HL-60 (cell line): ENCODE measurements around the gene ESRRB.

Source experiments
- DNase-seq, 2 experiments: peaks; one replicate each; pipeline ENCODE4 v3.0.0-alpha.2; 2010 to 2020; ENCODE audit warnings: low read depth in 1 of 2, low spot score in 1 of 2
- H3K27ac ChIP-seq: fragments of 250-450 bp; sonication (Bioruptor Pico); replicated peaks from 2 replicates; pipeline ENCODE4 v1.5.1; 2020; ENCODE audit warnings: mild to moderate bottlenecking, moderate library complexity
- H3K27me3 ChIP-seq: fragments of 250-450 bp; sonication (Bioruptor Pico); 2 replicates; pipeline ENCODE4 v1.5.1; 2021; ENCODE audit warnings: mild to moderate bottlenecking, moderate library complexity; ENCODE audit not compliant: insufficient read depth, poor library complexity, severe bottlenecking
- H3K4me3 ChIP-seq: replicated peaks from 2 replicates; pipeline ENCODE4 v1.5.1; 2011; ENCODE audit warnings: mild to moderate bottlenecking, control low read depth, low read length; ENCODE audit not compliant: insufficient read depth
- CTCF ChIP-seq: IDR thresholded peaks from one replicate; pipeline ENCODE4 v1.5.1; 2011; ENCODE audit warnings: low read length, control low read depth, inconsistent platforms; ENCODE audit not compliant: insufficient read depth
- GABPA ChIP-seq: IDR thresholded peaks from 2 replicates; pipeline ENCODE4 v1.6.1; 2012; ENCODE audit warnings: low read depth
- POLR2AphosphoS5 ChIP-seq: IDR thresholded peaks from 2 replicates; pipeline ENCODE4 v1.6.1; 2012; ENCODE audit warnings: low read depth
- REST ChIP-seq: IDR thresholded peaks from 2 replicates; pipeline ENCODE4 v1.6.1; 2012; ENCODE audit warnings: low read depth; ENCODE audit not compliant: insufficient replicate concordance
- SPI1 ChIP-seq: IDR thresholded peaks from 2 replicates; pipeline ENCODE4 v1.6.1; 2012; ENCODE audit warnings: low read depth, mild to moderate bottlenecking, borderline replicate concordance

Gene ESRRB

GRCh38 chr14:76484355-76484754 lies 108.4 kb downstream of the ESRRB start:
- DNase-seq, result no peak
- TF ChIP-seq REST (no peak), POLR2AphosphoS5 (no peak), SPI1 (no peak), GABPA (no peak), CTCF (no peak)
- H3K27ac ChIP-seq, result no peak overlapping the region
- H3K4me3 ChIP-seq, result no peak overlapping the region
- H3K27me3 ChIP-seq, result no peaks in the 10 kb centered on the region

GRCh38 chr14:76486251-76486743 lies 110.4 kb downstream of the ESRRB start:
- H3K27ac ChIP-seq, result no peak overlapping the region
- TF ChIP-seq CTCF (no peak), SPI1 (no peak), GABPA (no peak)
- DNase-seq, result no peak
- H3K27me3 ChIP-seq, result no peaks in the 10 kb centered on the region
- no peak overlapping the region for H3K4me3 ChIP-seq

GRCh38 chr14:76488551-76488950 lies 112.6 kb downstream of the ESRRB start:
- TF ChIP-seq REST (no peak), CTCF (no peak), POLR2AphosphoS5 (no peak), SPI1 (no peak), GABPA (no peak)
- DNase-seq, result no peak
- Histone ChIP-seq H3K27ac (no peak overlapping the region), H3K27me3 (no peaks in the 10 kb centered on the region), H3K4me3 (no peak overlapping the region)

- no peak overlapping the region for H3K27ac ChIP-seq
- TF ChIP-seq CTCF (no peak), GABPA (no peak), REST (no peak), POLR2AphosphoS5 (no peak), SPI1 (no peak)
- H3K27me3 ChIP-seq, result no peaks in the 10 kb centered on the region
- H3K4me3 ChIP-seq, result no peak overlapping the region
- DNase-seq, result no peak
Measured at GRCh38 chr14:76489667-76490066, 113.7 kb downstream of the ESRRB start.
